PC-9 (cell line): ENCODE measurements around the gene EOGT. TPM values are rescaled to one million over a fixed set of nuclear protein-coding genes. Genes with fewer than 3 reads are reported as not detected.

Experiments used
- BruUV-seq: library from RNA; stranded (reverse); fragments of 400-500 nt; replicated peaks from 2 replicates; lab custom pipeline; 2021; lab: Mats Ljungman, UMichigan
- CTCF ChIA-PET: fragments of 300-600 bp; sonication (Branson Sonifier 250); formaldehyde crosslinking; loops from one replicate; lab custom pipeline; 2022; ENCODE audit warnings: antibody characterized with exemption; lab: Charles Lee
- POLR2A ChIA-PET: fragments of 300-600 bp; sonication (Branson Sonifier 250); formaldehyde crosslinking; loops from one replicate; lab custom pipeline; 2022; ENCODE audit warnings: antibody characterized with exemption; ENCODE audit not compliant: unreplicated experiment; lab: Charles Lee
- DNase-seq, 2 experiments: peaks; one replicate each; pipeline versions ENCODE4 v3.0.0 to v3.0.0-alpha.2; 2015 to 2022; ENCODE audit warnings: mixed read lengths in 1 of 2
- H2AFZ ChIP-seq: fragments of 200-600 bp; sonication (generic); 2 replicates; pipeline ENCODE4 v1.8.1; 2017; ENCODE audit warnings: antibody characterized with exemption
- H3F3A ChIP-seq: fragments of 200-600 bp; sonication (generic); 2 replicates; pipeline ENCODE4 v1.8.1; 2017; ENCODE audit warnings: antibody characterized with exemption, mild to moderate bottlenecking, low read depth; ENCODE audit not compliant: insufficient read depth
- H3K27ac ChIP-seq: fragments of 200-600 bp; sonication (generic); 2 replicates; pipeline ENCODE4 v1.6.1; 2016; ENCODE audit warnings: mixed run types
- H3K27me3 ChIP-seq: fragments of 200-600 bp; sonication (generic); 2 replicates; pipeline ENCODE4 v1.6.1; 2016; ENCODE audit warnings: low read depth, mixed run types; ENCODE audit not compliant: insufficient read depth
- H3K36me3 ChIP-seq: fragments of 200-600 bp; sonication (generic); 2 replicates; pipeline ENCODE4 v1.6.1; 2016; ENCODE audit warnings: low read depth, mixed run types
- H3K4me1 ChIP-seq: fragments of 200-600 bp; sonication (generic); replicated peaks from 2 replicates; pipeline ENCODE4 v1.6.1; 2016; ENCODE audit warnings: mixed run types; ENCODE audit not compliant: insufficient read depth
- H3K4me2 ChIP-seq: fragments of 200-600 bp; sonication (generic); 2 replicates; pipeline ENCODE4 v1.6.1; 2017; ENCODE audit warnings: mixed run types
- H3K4me3 ChIP-seq: fragments of 200-600 bp; sonication (generic); 2 replicates; pipeline ENCODE4 v1.6.1; 2016; ENCODE audit warnings: mixed run types
- H3K79me2 ChIP-seq: fragments of 200-600 bp; sonication (generic); 2 replicates; pipeline ENCODE4 v1.6.1; 2017; ENCODE audit warnings: low read depth, mixed run types
- H3K9me2 ChIP-seq: fragments of 200-600 bp; sonication (generic); 2 replicates; pipeline ENCODE4 v1.8.1; 2017; ENCODE audit warnings: mild to moderate bottlenecking; ENCODE audit not compliant: insufficient read depth
- H3K9me3 ChIP-seq: fragments of 200-600 bp; sonication (generic); 2 replicates; pipeline ENCODE4 v1.8.1; 2016; ENCODE audit warnings: low read depth; ENCODE audit not compliant: insufficient read depth
- H4K20me1 ChIP-seq: fragments of 200-600 bp; sonication (generic); 2 replicates; pipeline ENCODE4 v1.8.1; 2017; ENCODE audit not compliant: insufficient read depth
- CTCF ChIP-seq: fragments of 200-600 bp; sonication (generic); conservative IDR thresholded peaks from 2 replicates; pipeline ENCODE4 v1.6.1; 2017; ENCODE audit warnings: mixed run types, antibody characterized with exemption, mild to moderate bottlenecking, moderate library complexity
- EZH2 ChIP-seq: fragments of 200-600 bp; sonication (generic); IDR thresholded peaks from 2 replicates; pipeline ENCODE4 v1.8.0; 2017; ENCODE audit warnings: antibody characterized with exemption, low read depth
- intact Hi-C: fragments of 100-400 bp; cut with micrococcal nuclease; formaldehyde crosslinking; loops from one replicate; pipeline ENCODE4 v1.10.0; 2022; ENCODE audit not compliant: unreplicated experiment
- total RNA-seq: library from RNA; stranded (reverse); gene quantifications from 2 replicates; pipeline ENCODE4 v1.2.3, GENCODE V29; 2021

EOGT gene
- total RNA-seq, 1 experiment from 2014 or later, result 11.0 TPM

- no peak for TF ChIP-seq CTCF
- Histone ChIP-seq H3K27me3 (no peaks in the 10 kb centered on the region), H3K36me3 (no peaks in the 10 kb centered on the region), H3K4me2 (no peak overlapping the region), H3K4me3 (no peak overlapping the region), H3K27ac (no peak overlapping the region), H3K4me1 (peaks cover 11% of the 10 kb centered on the region; the same call in 1 of the 2 replicates), H4K20me1 (no peaks in the 10 kb centered on the region), H3K79me2 (no peaks in the 10 kb centered on the region), H3K9me2 (no peaks in the 10 kb centered on the region), H2AFZ (no peak overlapping the region), H3F3A (no peaks in the 10 kb centered on the region), H3K9me3 (no peaks in the 10 kb centered on the region)
- ChIA-PET CTCF (no interaction called here), POLR2A (no interaction called here)
- no peak for DNase-seq
- BruUV-seq, result no TSS peak
- intact Hi-C loops, result loop anchor here (10.0 kb wide), 1 partner anchor 849 kb away; no protein-coding TSS in a partner anchor
These were observed 2.6 kb upstream of the EOGT start for GRCh38 chr3:69016102-69016501.

- BruUV-seq, result TSS peak; percentile 62
- no peak for DNase-seq
- ChIA-PET CTCF (interaction anchor here (0.6 kb wide), 1 partner anchor 13 kb away, joined by 5 read pairs; no protein-coding TSS in a partner anchor), POLR2A (interaction anchor here (0.7 kb wide), 1 partner anchor 804 kb away, joined by 3 read pairs; no protein-coding TSS in a partner anchor)
- intact Hi-C loops, result loop anchor here (10.0 kb wide), 1 partner anchor 851 kb away; no protein-coding TSS in a partner anchor
- H3F3A ChIP-seq, result no peaks in the 10 kb centered on the region
- H3K4me3 ChIP-seq, result peak overlapping the region; percentile 71
- H3K4me2 ChIP-seq, result peak overlapping the region; percentile 88
- no peaks in the 10 kb centered on the region for H3K79me2 ChIP-seq
- no peaks in the 10 kb centered on the region for H3K9me3 ChIP-seq
- no peaks in the 10 kb centered on the region for H4K20me1 ChIP-seq
- 0 out of 2 replicates have a peak overlapping the region, but pooled peaks have one; percentile 26 for H3K27ac ChIP-seq
- no peaks in the 10 kb centered on the region for H3K9me2 ChIP-seq
- H2AFZ ChIP-seq, result peak overlapping the region; percentile 95
- H3K4me1 ChIP-seq, result peaks cover 11% of the 10 kb centered on the region; the same call in 1 of the 2 replicates
- no peak for TF ChIP-seq CTCF
- no peak for TF ChIP-seq EZH2
- H3K27me3 ChIP-seq, result no peaks in the 10 kb centered on the region
- no peaks in the 10 kb centered on the region for H3K36me3 ChIP-seq
These were observed 617 bp upstream of the EOGT start for GRCh38 chr3:69014022-69014580.

GRCh38 chr3:69012800-69013252, 658 bp downstream of the EOGT start:
- no peak overlapping the region for H2AFZ ChIP-seq
- H3K9me2 ChIP-seq, result no peaks in the 10 kb centered on the region
- ChIA-PET CTCF (no interaction called here), POLR2A (interaction anchor here (0.6 kb wide), 2 partner anchors 11 to 40 kb away, joined by 4 to 23 read pairs; partner anchors contain the start of gene TMF1)
- no peaks in the 10 kb centered on the region for H4K20me1 ChIP-seq
- peak overlapping the region; percentile 71; the same call in 1 of the 2 replicates for H3K4me3 ChIP-seq
- no TSS peak for BruUV-seq
- DNase-seq, result no peak
- H3K36me3 ChIP-seq, result no peaks in the 10 kb centered on the region
- no peaks in the 10 kb centered on the region for H3F3A ChIP-seq
- peak overlapping the region; percentile 88 for H3K4me2 ChIP-seq
- H3K4me1 ChIP-seq, result peaks cover 11% of the 10 kb centered on the region; the same call in 1 of the 2 replicates
- intact Hi-C loops, result loop anchor here (10.0 kb wide), 1 partner anchor 852 kb away; no protein-coding TSS in a partner anchor
- TF ChIP-seq CTCF (no peak), EZH2 (no peak)
- H3K27ac ChIP-seq, result no peak overlapping the region
- no peaks in the 10 kb centered on the region for H3K9me3 ChIP-seq
- no peaks in the 10 kb centered on the region for H3K79me2 ChIP-seq
- no peaks in the 10 kb centered on the region for H3K27me3 ChIP-seq
